Neural crest cell (in vitro differentiated cells): ENCODE measurements around the gene OPTC. TPM values are rescaled to one million over a fixed set of nuclear protein-coding genes. Genes with fewer than 3 reads are reported as not detected.

Source experiments
- DNase-seq: peaks from one replicate; pipeline ENCODE4 v3.0.0; 2021; ENCODE audit warnings: low read depth, mixed read lengths, low spot score
- H3K27ac Mint-ChIP-seq: one replicate; pipeline ENCODE4 v1.8.0; 2021; ENCODE audit warnings: mild to moderate bottlenecking, mixed read lengths; ENCODE audit not compliant: unreplicated experiment
- H3K27me3 Mint-ChIP-seq: 2 replicates; pipeline ENCODE4 v1.8.0; 2021; ENCODE audit warnings: low read depth, mild to moderate bottlenecking, mixed read lengths
- H3K36me3 Mint-ChIP-seq: 2 replicates; pipeline ENCODE4 v1.8.0; 2021; ENCODE audit warnings: low read depth, mild to moderate bottlenecking, mixed read lengths
- H3K4me1 Mint-ChIP-seq: 2 replicates; pipeline ENCODE4 v1.8.0; 2021; ENCODE audit warnings: mixed read lengths
- H3K4me3 Mint-ChIP-seq: one replicate; pipeline ENCODE4 v1.8.0; 2021; ENCODE audit warnings: mild to moderate bottlenecking, mixed read lengths
- H3K9me3 Mint-ChIP-seq: 2 replicates; pipeline ENCODE4 v1.8.0; 2021; ENCODE audit warnings: mixed read lengths
- total RNA-seq: library from RNA; stranded (reverse); gene quantifications from 2 replicates; pipeline ENCODE4 v1.2.1, GENCODE V29; 2021
- TF ChIP-seq, protein P1 (sequence below): fragments of 200-600 bp; sonication (generic); conservative IDR thresholded peaks from 2 replicates; pipeline ENCODE4 v1.5.0; 2021; ENCODE audit warnings: antibody characterized with exemption, mild to moderate bottlenecking

The OPTC gene
- total RNA-seq, 1 donor from 2014 or later, result not detected

DNA sequence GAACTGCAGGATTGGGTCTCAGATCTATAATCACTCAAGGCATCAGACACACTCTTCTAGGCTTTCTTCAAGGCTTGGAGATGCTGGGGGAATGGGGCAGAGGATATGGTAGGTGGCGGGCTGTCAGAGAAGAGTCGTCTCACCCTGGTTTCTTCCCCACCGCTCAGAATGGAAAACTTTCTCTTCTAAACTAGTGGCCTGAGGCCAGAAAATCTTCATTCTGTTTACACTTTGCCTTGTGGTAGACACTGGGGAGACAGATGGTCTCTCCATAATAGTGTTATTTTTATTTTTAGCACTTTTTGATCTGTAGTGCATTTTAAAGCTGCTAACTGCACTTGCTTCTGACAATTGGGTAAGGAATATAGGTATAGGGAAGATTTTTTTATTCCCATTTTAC lies 15.7 kb upstream of the OPTC start:
- Mint-ChIP-seq H3K27ac (no peak overlapping the region), H3K9me3 (no peaks in the 10 kb centered on the region), H3K4me3 (no peak overlapping the region), H3K36me3 (no peaks in the 10 kb centered on the region), H3K27me3 (no peaks in the 10 kb centered on the region), H3K4me1 (peaks cover 31% of the 10 kb centered on the region)
- TF ChIP-seq, protein P1, sequence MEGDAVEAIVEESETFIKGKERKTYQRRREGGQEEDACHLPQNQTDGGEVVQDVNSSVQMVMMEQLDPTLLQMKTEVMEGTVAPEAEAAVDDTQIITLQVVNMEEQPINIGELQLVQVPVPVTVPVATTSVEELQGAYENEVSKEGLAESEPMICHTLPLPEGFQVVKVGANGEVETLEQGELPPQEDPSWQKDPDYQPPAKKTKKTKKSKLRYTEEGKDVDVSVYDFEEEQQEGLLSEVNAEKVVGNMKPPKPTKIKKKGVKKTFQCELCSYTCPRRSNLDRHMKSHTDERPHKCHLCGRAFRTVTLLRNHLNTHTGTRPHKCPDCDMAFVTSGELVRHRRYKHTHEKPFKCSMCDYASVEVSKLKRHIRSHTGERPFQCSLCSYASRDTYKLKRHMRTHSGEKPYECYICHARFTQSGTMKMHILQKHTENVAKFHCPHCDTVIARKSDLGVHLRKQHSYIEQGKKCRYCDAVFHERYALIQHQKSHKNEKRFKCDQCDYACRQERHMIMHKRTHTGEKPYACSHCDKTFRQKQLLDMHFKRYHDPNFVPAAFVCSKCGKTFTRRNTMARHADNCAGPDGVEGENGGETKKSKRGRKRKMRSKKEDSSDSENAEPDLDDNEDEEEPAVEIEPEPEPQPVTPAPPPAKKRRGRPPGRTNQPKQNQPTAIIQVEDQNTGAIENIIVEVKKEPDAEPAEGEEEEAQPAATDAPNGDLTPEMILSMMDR, result no peak
- DNase-seq, result no peak

- H3K36me3 Mint-ChIP-seq, result no peaks in the 10 kb centered on the region
These were observed 15.0 kb upstream of the OPTC start for GRCh38 chr1:203478986-203479385.

GRCh38 chr1:203479646-203480045 lies 14.3 kb upstream of the OPTC start:
- no peak overlapping the region for H3K27ac Mint-ChIP-seq

More at GRCh38 chr1:203478986-203479385, 15.0 kb upstream of the OPTC start:
- TF ChIP-seq, protein P1, result no peak
- Mint-ChIP-seq H3K4me3 (no peak overlapping the region), H3K27me3 (no peaks in the 10 kb centered on the region), H3K4me1 (peaks cover 31% of the 10 kb centered on the region), H3K9me3 (no peaks in the 10 kb centered on the region), H3K27ac (peak overlapping the region; percentile 69)
- no peak for DNase-seq

DNA sequence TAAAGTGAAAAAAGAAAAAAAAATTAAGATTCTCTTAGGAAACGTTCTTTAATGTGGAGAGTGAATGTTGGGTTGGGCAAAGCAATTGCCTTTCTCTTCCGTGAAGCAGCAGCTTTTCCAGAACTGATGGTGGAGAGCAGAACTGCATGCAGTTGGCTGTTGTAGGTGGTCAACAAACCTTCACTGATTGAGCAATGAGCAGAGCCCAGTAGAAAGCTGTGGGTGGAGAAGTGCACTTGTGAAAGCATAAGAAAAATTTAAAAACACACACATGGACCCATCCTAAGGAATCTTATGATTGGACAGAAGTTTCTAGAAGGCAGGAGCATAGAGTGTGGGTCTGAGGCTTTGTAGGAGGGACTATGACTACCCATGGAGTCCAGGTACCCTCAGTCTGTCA lies 13.9 kb upstream of the OPTC start:
- Mint-ChIP-seq H3K9me3 (no peaks in the 10 kb centered on the region), H3K4me3 (no peak overlapping the region), H3K36me3 (no peaks in the 10 kb centered on the region), H3K27ac (no peak overlapping the region), H3K27me3 (no peaks in the 10 kb centered on the region), H3K4me1 (peaks cover 27% of the 10 kb centered on the region)
- no peak for DNase-seq
- TF ChIP-seq, protein P1, result no peak

More at GRCh38 chr1:203479646-203480045, 14.3 kb upstream of the OPTC start:
- TF ChIP-seq, protein P1, result no peak
- Mint-ChIP-seq H3K27me3 (no peaks in the 10 kb centered on the region), H3K36me3 (no peaks in the 10 kb centered on the region), H3K9me3 (no peaks in the 10 kb centered on the region), H3K4me1 (peaks cover 31% of the 10 kb centered on the region), H3K4me3 (no peak overlapping the region)
- no peak for DNase-seq

DNA sequence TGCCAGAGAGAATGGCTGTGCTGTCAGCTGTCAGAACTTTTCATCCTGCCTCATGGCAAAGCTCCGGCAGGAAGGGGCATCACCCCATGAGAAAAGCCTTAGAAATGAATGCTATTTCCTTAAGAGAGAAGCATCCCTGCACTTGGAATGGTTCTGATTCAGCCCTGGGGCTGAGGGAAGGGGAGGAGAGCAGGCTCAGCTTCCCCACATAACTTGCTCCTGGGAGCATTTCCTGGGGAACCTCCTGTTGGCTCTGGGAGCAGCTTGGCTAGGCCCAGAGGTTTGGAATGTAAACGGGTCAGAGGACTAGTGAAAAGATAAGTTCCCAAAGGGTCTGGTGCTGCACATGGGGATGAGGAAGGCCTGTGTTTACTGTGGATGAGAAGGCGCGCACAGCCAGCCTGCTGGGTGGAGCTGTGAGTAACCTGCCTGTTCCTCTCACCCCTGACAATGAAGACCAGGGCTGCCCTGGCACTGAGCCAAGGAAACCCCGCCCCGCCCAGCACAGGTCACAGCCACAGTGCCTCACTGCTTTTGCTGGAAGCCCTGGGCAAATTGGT lies 13.3 kb upstream of the OPTC start:
- H3K36me3 Mint-ChIP-seq, result no peaks in the 10 kb centered on the region
- H3K27me3 Mint-ChIP-seq, result no peaks in the 10 kb centered on the region
- no peak overlapping the region for H3K27ac Mint-ChIP-seq
- H3K4me3 Mint-ChIP-seq, result no peak overlapping the region
- TF ChIP-seq, protein P1, result no peak
- peaks cover 21% of the 10 kb centered on the region for H3K4me1 Mint-ChIP-seq
- no peak for DNase-seq
- no peaks in the 10 kb centered on the region for H3K9me3 Mint-ChIP-seq

- TF ChIP-seq, protein P1, result no peak
- Mint-ChIP-seq H3K4me3 (no peak overlapping the region), H3K36me3 (peaks cover 1% of the 10 kb centered on the region), H3K27me3 (no peaks in the 10 kb centered on the region), H3K27ac (no peak overlapping the region), H3K9me3 (no peaks in the 10 kb centered on the region), H3K4me1 (peaks cover 15% of the 10 kb centered on the region)
- no peak for DNase-seq
These were observed 12.8 kb upstream of the OPTC start for GRCh38 chr1:203481196-203481595.
